ENCODE results near the gene ZAP70.

- TF ChIP-seq CTCF (IDR thresholded peaks at IDR 0.05 in 8 of 11, conservative IDR thresholded peaks at IDR 0.05 in 3 of 11) = no peak
- no peak for TF ChIP-seq POLR2A (IDR thresholded peaks at IDR 0.05)
Measured at GRCh38 chr2:97752342-97753334, 39.3 kb downstream of the ZAP70 start.

Data from spleen (tissue), 7 donors.